Smooth muscle cell (in vitro differentiated cells): ENCODE measurements around the gene CYP2U1. TPM values are rescaled to one million over a fixed set of nuclear protein-coding genes. Genes with fewer than 3 reads are reported as not detected.

ENCODE experiments used
- DNase-seq: peaks from one replicate; lab custom pipeline; 2025; ENCODE audit not compliant: unreplicated experiment; lab: John Stamatoyannopoulos, UW
- H2AFZ ChIP-seq: fragments of 200-600 bp; sonication (generic); 2 replicates; pipeline ENCODE4 v1.6.0; 2016; ENCODE audit warnings: antibody characterized with exemption, low read depth, mild to moderate bottlenecking
- H3F3A ChIP-seq: fragments of 200-600 bp; sonication (generic); 2 replicates; pipeline ENCODE4 v1.6.0; 2017; ENCODE audit warnings: antibody characterized with exemption, low read depth
- H3K27ac ChIP-seq: fragments of 200-600 bp; sonication (generic); 2 replicates; pipeline ENCODE4 v1.5.1; 2016; ENCODE audit warnings: low read depth, mild to moderate bottlenecking
- H3K27me3 ChIP-seq: fragments of 200-600 bp; sonication (generic); 2 replicates; pipeline ENCODE4 v1.6.1; 2016; ENCODE audit warnings: low read depth, mild to moderate bottlenecking
- H3K36me3 ChIP-seq: fragments of 200-600 bp; sonication (generic); 2 replicates; pipeline ENCODE4 v1.5.1; 2016; ENCODE audit warnings: low read depth
- H3K4me1 ChIP-seq: fragments of 200-600 bp; sonication (generic); 2 replicates; pipeline ENCODE4 v1.5.1; 2016; ENCODE audit warnings: low read depth
- H3K4me2 ChIP-seq: fragments of 200-600 bp; sonication (generic); 2 replicates; pipeline ENCODE4 v1.6.0; 2016; ENCODE audit warnings: mild to moderate bottlenecking
- H3K4me3 ChIP-seq: fragments of 200-600 bp; sonication (generic); 2 replicates; pipeline ENCODE4 v1.5.1; 2016; ENCODE audit warnings: mild to moderate bottlenecking
- H3K79me2 ChIP-seq: fragments of 200-600 bp; sonication (generic); 2 replicates; pipeline ENCODE4 v1.6.0; 2016; ENCODE audit warnings: low read depth, mild to moderate bottlenecking
- H3K9ac ChIP-seq: fragments of 200-600 bp; sonication (generic); 2 replicates; pipeline ENCODE4 v1.6.0; 2016; ENCODE audit warnings: low read depth
- H3K9me3 ChIP-seq: fragments of 200-600 bp; sonication (generic); replicated peaks from 2 replicates; pipeline ENCODE4 v1.5.1; 2016; ENCODE audit warnings: low read depth
- H4K20me1 ChIP-seq: fragments of 200-600 bp; sonication (generic); 2 replicates; pipeline ENCODE4 v1.6.0; 2016; ENCODE audit warnings: low read depth
- CTCF ChIP-seq: fragments of 200-600 bp; sonication (generic); IDR thresholded peaks from 2 replicates; pipeline ENCODE4 v1.5.1; 2017; ENCODE audit warnings: borderline replicate concordance, mild to moderate bottlenecking, antibody characterized with exemption; ENCODE audit not compliant: insufficient read depth, poor library complexity, severe bottlenecking
- WGBS: methylation state at CpG from one replicate; pipeline ENCODE4 v1.1.7; 2016; ENCODE audit warnings: low lambda C conversion rate; 5-methylcytosine and 5-hydroxymethylcytosine counted together
- polyA plus RNA-seq: library from polyadenylated mRNA; unstranded; fragments of >200 nt; fragmentation: Nextera tagmentation; extraction: Ambion mirVana; gene quantifications from 2 replicates; pipeline ENCODE4 v1.2.1, GENCODE V29; 2016
- total RNA-seq: library from RNA; depleted of rRNA; stranded (reverse); fragments of >200 nt; gene quantifications from 2 replicates; pipeline ENCODE4 v1.2.3, GENCODE V29; 2014

Gene CYP2U1
- total and polyA plus RNA-seq, 2 experiments from 2014 or later = 1.9 to 4.4 TPM

- H3K4me3 ChIP-seq = no peak overlapping the region
- H3K4me1 ChIP-seq = peaks cover 7% of the 10 kb centered on the region
- no peaks in the 10 kb centered on the region for H3K27me3 ChIP-seq
- H3K27ac ChIP-seq = no peak overlapping the region
- no peaks in the 10 kb centered on the region for H3K79me2 ChIP-seq
- no peaks in the 10 kb centered on the region for H4K20me1 ChIP-seq
- H3K9ac ChIP-seq = no peak overlapping the region
- TF ChIP-seq CTCF = no peak
- H3K9me3 ChIP-seq = peaks cover 12% of the 10 kb centered on the region
- no peak overlapping the region for H3K4me2 ChIP-seq
- peaks cover 4% of the 10 kb centered on the region for H3K36me3 ChIP-seq
- no peak overlapping the region for H2AFZ ChIP-seq
- no peak for DNase-seq
- no peaks in the 10 kb centered on the region for H3F3A ChIP-seq
Measured at GRCh38 chr4:107891299-107891698, 40.0 kb upstream of the CYP2U1 start.

DNA sequence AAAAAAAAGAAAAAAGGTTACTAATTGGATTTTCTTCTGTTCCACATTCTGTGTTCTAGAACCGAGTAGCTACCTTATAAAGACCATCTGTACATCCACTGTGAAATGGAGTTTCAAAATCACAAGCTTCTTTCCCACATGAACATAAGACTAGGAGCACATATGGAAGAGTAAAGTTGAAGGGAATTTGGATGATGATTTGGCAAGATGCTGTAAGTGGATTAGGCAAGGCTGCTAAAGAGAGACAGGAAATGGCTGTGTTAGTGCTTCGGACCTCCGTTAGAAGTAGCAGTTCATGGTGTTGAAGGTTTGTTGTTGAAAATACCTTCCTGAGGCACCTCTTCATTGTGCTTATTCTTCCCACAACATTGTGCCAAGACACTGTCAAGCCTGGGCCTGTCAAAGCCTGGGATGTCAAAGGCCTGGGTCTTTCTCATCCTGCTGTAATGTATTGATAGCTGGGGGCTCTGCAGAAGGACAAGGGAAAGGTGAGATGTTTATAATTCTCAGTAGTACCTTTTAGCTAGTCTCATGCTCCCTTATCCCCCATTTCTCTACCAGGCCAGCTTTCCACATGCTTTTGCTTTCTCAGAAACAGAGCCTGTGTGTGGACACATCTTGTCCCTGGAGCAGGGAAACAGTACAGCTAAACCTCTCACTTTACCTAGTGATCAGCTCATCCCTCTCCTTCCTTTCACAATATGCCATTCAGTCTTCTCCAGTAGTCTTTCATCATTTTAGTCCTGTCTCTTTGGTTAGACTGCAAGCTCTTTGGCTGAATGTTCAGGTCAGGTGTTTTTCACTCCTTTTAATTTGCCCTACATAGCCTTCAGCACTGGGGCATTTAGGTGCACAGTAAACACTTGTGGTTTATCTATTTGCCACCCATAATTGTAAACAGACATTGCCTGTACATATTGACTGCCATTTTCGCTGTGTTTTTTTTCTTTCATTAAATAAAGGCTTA lies 37.9 kb upstream of the CYP2U1 start:
- Histone ChIP-seq H3K4me2 (no peak overlapping the region), H3K9ac (no peak overlapping the region), H3K4me1 (peaks cover 7% of the 10 kb centered on the region), H3K27me3 (no peaks in the 10 kb centered on the region), H2AFZ (no peak overlapping the region), H3F3A (no peaks in the 10 kb centered on the region), H3K4me3 (no peak overlapping the region), H3K79me2 (no peaks in the 10 kb centered on the region), H3K36me3 (no peaks in the 10 kb centered on the region), H3K9me3 (peaks cover 4% of the 10 kb centered on the region), H4K20me1 (no peaks in the 10 kb centered on the region), H3K27ac (no peak overlapping the region)
- TF ChIP-seq CTCF = no peak
- no peak for DNase-seq
- 89% methylated on average over 4 of the region's 4 CpGs for WGBS

GRCh38 chr4:107894138-107894603 lies 37.2 kb upstream of the CYP2U1 start:
- no peak overlapping the region for H3K4me2 ChIP-seq
- H3K79me2 ChIP-seq = no peaks in the 10 kb centered on the region
- peaks cover 7% of the 10 kb centered on the region for H3K4me1 ChIP-seq
- WGBS = 81% methylated on average over 6 of the region's 6 CpGs
- DNase-seq = no peak
- no peak overlapping the region for H3K27ac ChIP-seq
- H3K9ac ChIP-seq = no peak overlapping the region
- H4K20me1 ChIP-seq = no peaks in the 10 kb centered on the region
- no peak overlapping the region for H3K4me3 ChIP-seq
- no peak overlapping the region for H2AFZ ChIP-seq
- no peak for TF ChIP-seq CTCF
- no peaks in the 10 kb centered on the region for H3F3A ChIP-seq
- H3K36me3 ChIP-seq = no peaks in the 10 kb centered on the region
- H3K27me3 ChIP-seq = no peaks in the 10 kb centered on the region
- H3K9me3 ChIP-seq = no peaks in the 10 kb centered on the region
